ENCODE measurements around the gene FAM25G.
"Not testable (repeated sequence)": the region's sequence is repeated elsewhere in the genome, so short reads cannot be mapped to it uniquely, and the experiment has no call there.

Gene FAM25G

GRCh38 chr10:47462577-47463358 is 28.7 kb downstream of the FAM25G start:
- not testable (repeated sequence) for DNase-seq

- DNase-seq: peak; percentile 69
These were observed 30.2 kb downstream of the FAM25G start for GRCh38 chr10:47461261-47461687.

- DNase-seq: no peak
These were observed 32.9 kb downstream of the FAM25G start for GRCh38 chr10:47458466-47459154.

GRCh38 chr10:47457826-47458225 is 33.7 kb downstream of the FAM25G start:
- DNase-seq: no peak

- DNase-seq: no peak
These were observed 34.0 kb downstream of the FAM25G start for GRCh38 chr10:47457528-47457820.

- peak; percentile 14 for DNase-seq
These were observed 34.5 kb downstream of the FAM25G start for GRCh38 chr10:47456794-47457527.

GRCh38 chr10:47456079-47456785 is 35.3 kb downstream of the FAM25G start:
- no peak for DNase-seq

GRCh38 chr10:47455350-47456078 is 36.0 kb downstream of the FAM25G start:
- not testable (repeated sequence) for DNase-seq

- DNase-seq: no peak
These were observed 36.8 kb downstream of the FAM25G start for GRCh38 chr10:47454780-47455058.

GRCh38 chr10:47454008-47454779 is 37.3 kb downstream of the FAM25G start:
- DNase-seq: peak; percentile 14

- peak; percentile 37 for DNase-seq
These were observed 38.1 kb downstream of the FAM25G start for GRCh38 chr10:47453141-47454007.

GRCh38 chr10:47452495-47453140 is 38.9 kb downstream of the FAM25G start:
- peak; percentile 89 for DNase-seq

- DNase-seq: no peak
These were observed 39.5 kb downstream of the FAM25G start for GRCh38 chr10:47451998-47452494.

GRCh38 chr10:47451273-47451997 is 40.1 kb downstream of the FAM25G start:
- no peak for DNase-seq

- DNase-seq: peak; percentile 38
These were observed 41.1 kb downstream of the FAM25G start for GRCh38 chr10:47450442-47450841.

- peak; percentile 63 for DNase-seq
These were observed 41.5 kb downstream of the FAM25G start for GRCh38 chr10:47449979-47450378.

- DNase-seq: peak; percentile 78
These were observed 42.2 kb downstream of the FAM25G start for GRCh38 chr10:47449102-47449978.

GRCh38 chr10:47447705-47448104 is 43.8 kb downstream of the FAM25G start:
- DNase-seq: no peak

All from DMS53 (cell line).